Measurements from ENCODE around the gene METTL18. TPM values are rescaled to one million over a fixed set of nuclear protein-coding genes. Genes with fewer than 3 reads are reported as not detected.

METTL18 gene
- polyA plus RNA-seq, 1 experiment, result 7.1 TPM

- ChIA-PET POLR2A (no interaction called here), CTCF (interaction anchor here (0.7 to 1.4 kb wide), 2 partner anchors 8 to 9 kb away, joined by 3 to 5 read pairs; no protein-coding TSS in a partner anchor)
- H3K27ac ChIP-seq (ENCODE audit: low read depth, low read length), result no peak overlapping the region
- no peak overlapping the region for H3K4me3 ChIP-seq (ENCODE audit: low read depth, low read length)
- H3K27me3 ChIP-seq (ENCODE audit: control insufficient read depth, insufficient read depth, low read length), result no peaks in the 10 kb centered on the region
- TF ChIP-seq CTCF (IDR thresholded peaks at IDR 0.05; ENCODE audit: low read depth, low read length), result no peak
- no peak for DNase-seq (ENCODE audit: low read depth, low spot score)
- no peaks in the 10 kb centered on the region for H3K9me3 ChIP-seq (ENCODE audit: control insufficient read depth, insufficient read depth, low read length)
These were observed 8.2 kb upstream of the METTL18 start for GRCh38 chr1:169802888-169803287.

- H3K27ac ChIP-seq (ENCODE audit: low read depth, low read length), result no peak overlapping the region
- no peaks in the 10 kb centered on the region for H3K27me3 ChIP-seq (ENCODE audit: control insufficient read depth, insufficient read depth, low read length)
- DNase-seq (ENCODE audit: low read depth, low spot score), result no peak
- no peaks in the 10 kb centered on the region for H3K9me3 ChIP-seq (ENCODE audit: control insufficient read depth, insufficient read depth, low read length)
- ChIA-PET POLR2A (no interaction called here), CTCF (interaction anchor here (0.5 to 3.2 kb wide), 3 partner anchors 13 to 1686 kb away, joined by 3 to 18 read pairs (median 3); no protein-coding TSS in a partner anchor)
- no peak overlapping the region for H3K4me3 ChIP-seq (ENCODE audit: low read depth, low read length)
- no peak for TF ChIP-seq CTCF (IDR thresholded peaks at IDR 0.05; ENCODE audit: low read depth, low read length)
These were observed 2.6 kb upstream of the METTL18 start for GRCh38 chr1:169797281-169797680.

GRCh38 chr1:169796274-169796810 lies 1.6 kb upstream of the METTL18 start:
- Histone ChIP-seq H3K27me3 (ENCODE audit: control insufficient read depth, insufficient read depth, low read length) (no peaks in the 10 kb centered on the region), H3K27ac (ENCODE audit: low read depth, low read length) (no peak overlapping the region), H3K9me3 (ENCODE audit: control insufficient read depth, insufficient read depth, low read length) (no peaks in the 10 kb centered on the region), H3K4me3 (ENCODE audit: low read depth, low read length) (no peak overlapping the region; the same call in 1 of the 2 replicates)
- ChIA-PET CTCF (interaction anchor here (1.0 to 3.2 kb wide), 2 partner anchors 14 to 15 kb away, joined by 3 to 18 read pairs; no protein-coding TSS in a partner anchor), POLR2A (no interaction called here)
- no peak for TF ChIP-seq CTCF (IDR thresholded peaks at IDR 0.05; ENCODE audit: low read depth, low read length)
- no peak for DNase-seq (ENCODE audit: low read depth, low spot score)

- no peak overlapping the region for H3K27ac ChIP-seq (ENCODE audit: low read depth, low read length)
- no peak for DNase-seq (ENCODE audit: low read depth, low spot score)
- no peaks in the 10 kb centered on the region for H3K27me3 ChIP-seq (ENCODE audit: control insufficient read depth, insufficient read depth, low read length)
- no peak for TF ChIP-seq CTCF (IDR thresholded peaks at IDR 0.05; ENCODE audit: low read depth, low read length)
- ChIA-PET CTCF (interaction anchor here (3.2 kb wide), 1 partner anchor 14 kb away, joined by 18 read pairs; no protein-coding TSS in a partner anchor), POLR2A (no interaction called here)
- no peaks in the 10 kb centered on the region for H3K9me3 ChIP-seq (ENCODE audit: control insufficient read depth, insufficient read depth, low read length)
- H3K4me3 ChIP-seq (ENCODE audit: low read depth, low read length), result peak overlapping the region; percentile 88
These were observed 980 bp upstream of the METTL18 start for GRCh38 chr1:169795687-169796086.

- ChIA-PET POLR2A (no interaction called here), CTCF (interaction anchor here (1.2 to 2.2 kb wide), 2 partner anchors 8 to 16 kb away, joined by 5 to 14 read pairs; no protein-coding TSS in a partner anchor)
- TF ChIP-seq CTCF (IDR thresholded peaks at IDR 0.05; ENCODE audit: low read depth, low read length), result no peak
- H3K27ac ChIP-seq (ENCODE audit: low read depth, low read length), result no peak overlapping the region
- no peak for DNase-seq (ENCODE audit: low read depth, low spot score)
- H3K27me3 ChIP-seq (ENCODE audit: control insufficient read depth, insufficient read depth, low read length), result no peaks in the 10 kb centered on the region
- H3K4me3 ChIP-seq (ENCODE audit: low read depth, low read length), result peak overlapping the region; percentile 88
- no peaks in the 10 kb centered on the region for H3K9me3 ChIP-seq (ENCODE audit: control insufficient read depth, insufficient read depth, low read length)
These were observed 977 bp downstream of the METTL18 start for GRCh38 chr1:169793730-169794129.
